Stimulated activated CD8-positive, alpha-beta memory T cell treated with anti-CD3 and anti-CD28 coated beads, Interleukin-7, amount 100 ng/mL, for 24 hours (primary cell): Measurements from ENCODE around the gene HIBCH.

Experiments
- DNase-seq: peaks from one replicate; pipeline ENCODE4 v3.0.0-alpha.2; 2020; ENCODE audit warnings: low read depth

Gene HIBCH

GRCh38 chr2:190156530-190157212 is 163.0 kb downstream of the HIBCH start:
- no peak for DNase-seq
